HL-60 (cell line): ENCODE measurements around the gene CEP68.
"Not testable (repeated sequence)": the region's sequence is repeated elsewhere in the genome, so short reads cannot be mapped to it uniquely, and the experiment has no call there.

Experiments used
- DNase-seq, 2 experiments: peaks; one replicate each; pipeline ENCODE4 v3.0.0-alpha.2; 2010 to 2020; ENCODE audit warnings: low read depth in 1 of 2, low spot score in 1 of 2
- H3K27ac ChIP-seq: fragments of 250-450 bp; sonication (Bioruptor Pico); replicated peaks from 2 replicates; pipeline ENCODE4 v1.5.1; 2020; ENCODE audit warnings: mild to moderate bottlenecking, moderate library complexity
- H3K27me3 ChIP-seq: fragments of 250-450 bp; sonication (Bioruptor Pico); 2 replicates; pipeline ENCODE4 v1.5.1; 2021; ENCODE audit warnings: mild to moderate bottlenecking, moderate library complexity; ENCODE audit not compliant: insufficient read depth, poor library complexity, severe bottlenecking
- H3K4me3 ChIP-seq: replicated peaks from 2 replicates; pipeline ENCODE4 v1.5.1; 2011; ENCODE audit warnings: mild to moderate bottlenecking, control low read depth, low read length; ENCODE audit not compliant: insufficient read depth
- CTCF ChIP-seq: IDR thresholded peaks from one replicate; pipeline ENCODE4 v1.5.1; 2011; ENCODE audit warnings: low read length, control low read depth, inconsistent platforms; ENCODE audit not compliant: insufficient read depth
- GABPA ChIP-seq: IDR thresholded peaks from 2 replicates; pipeline ENCODE4 v1.6.1; 2012; ENCODE audit warnings: low read depth
- POLR2AphosphoS5 ChIP-seq: IDR thresholded peaks from 2 replicates; pipeline ENCODE4 v1.6.1; 2012; ENCODE audit warnings: low read depth
- SPI1 ChIP-seq: IDR thresholded peaks from 2 replicates; pipeline ENCODE4 v1.6.1; 2012; ENCODE audit warnings: low read depth, mild to moderate bottlenecking, borderline replicate concordance
- TF ChIP-seq, protein P1 (sequence below): IDR thresholded peaks from 2 replicates; pipeline ENCODE4 v1.6.1; 2012; ENCODE audit warnings: low read depth; ENCODE audit not compliant: insufficient replicate concordance

CEP68 gene

DNA sequence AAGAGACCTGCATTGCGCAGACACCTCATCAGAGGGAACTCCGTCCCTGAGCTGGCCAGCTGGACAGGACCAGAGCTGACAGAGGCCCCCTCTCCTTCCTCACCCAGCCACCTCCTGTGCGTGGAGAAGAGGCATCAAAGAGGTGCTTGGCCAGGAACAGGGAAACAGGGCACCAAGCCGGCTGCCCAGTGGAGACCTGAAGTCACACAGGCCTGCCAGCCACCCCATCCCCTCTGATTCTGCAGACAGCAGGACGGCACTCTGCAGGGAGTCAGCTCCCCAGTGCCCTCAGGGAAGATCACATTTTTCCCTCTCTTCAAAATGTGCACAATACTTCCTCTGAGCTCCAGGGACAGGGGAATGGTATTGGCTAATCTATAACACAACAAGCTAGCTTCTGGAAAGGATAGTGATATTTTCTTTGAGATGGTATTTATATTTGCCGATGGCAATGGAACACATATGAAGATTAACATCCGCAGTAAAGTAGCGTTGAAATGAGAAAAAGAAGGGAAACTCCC, 36.5 kb upstream of the CEP68 start:
- no peak overlapping the region for H3K27ac ChIP-seq
- TF ChIP-seq POLR2AphosphoS5 (no peak; the same call in 1 of the 2 replicates), CTCF (no peak), GABPA (no peak), SPI1 (no peak)
- TF ChIP-seq, protein P1, sequence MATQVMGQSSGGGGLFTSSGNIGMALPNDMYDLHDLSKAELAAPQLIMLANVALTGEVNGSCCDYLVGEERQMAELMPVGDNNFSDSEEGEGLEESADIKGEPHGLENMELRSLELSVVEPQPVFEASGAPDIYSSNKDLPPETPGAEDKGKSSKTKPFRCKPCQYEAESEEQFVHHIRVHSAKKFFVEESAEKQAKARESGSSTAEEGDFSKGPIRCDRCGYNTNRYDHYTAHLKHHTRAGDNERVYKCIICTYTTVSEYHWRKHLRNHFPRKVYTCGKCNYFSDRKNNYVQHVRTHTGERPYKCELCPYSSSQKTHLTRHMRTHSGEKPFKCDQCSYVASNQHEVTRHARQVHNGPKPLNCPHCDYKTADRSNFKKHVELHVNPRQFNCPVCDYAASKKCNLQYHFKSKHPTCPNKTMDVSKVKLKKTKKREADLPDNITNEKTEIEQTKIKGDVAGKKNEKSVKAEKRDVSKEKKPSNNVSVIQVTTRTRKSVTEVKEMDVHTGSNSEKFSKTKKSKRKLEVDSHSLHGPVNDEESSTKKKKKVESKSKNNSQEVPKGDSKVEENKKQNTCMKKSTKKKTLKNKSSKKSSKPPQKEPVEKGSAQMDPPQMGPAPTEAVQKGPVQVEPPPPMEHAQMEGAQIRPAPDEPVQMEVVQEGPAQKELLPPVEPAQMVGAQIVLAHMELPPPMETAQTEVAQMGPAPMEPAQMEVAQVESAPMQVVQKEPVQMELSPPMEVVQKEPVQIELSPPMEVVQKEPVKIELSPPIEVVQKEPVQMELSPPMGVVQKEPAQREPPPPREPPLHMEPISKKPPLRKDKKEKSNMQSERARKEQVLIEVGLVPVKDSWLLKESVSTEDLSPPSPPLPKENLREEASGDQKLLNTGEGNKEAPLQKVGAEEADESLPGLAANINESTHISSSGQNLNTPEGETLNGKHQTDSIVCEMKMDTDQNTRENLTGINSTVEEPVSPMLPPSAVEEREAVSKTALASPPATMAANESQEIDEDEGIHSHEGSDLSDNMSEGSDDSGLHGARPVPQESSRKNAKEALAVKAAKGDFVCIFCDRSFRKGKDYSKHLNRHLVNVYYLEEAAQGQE, result no peak
- H3K4me3 ChIP-seq, result no peak overlapping the region
- H3K27me3 ChIP-seq, result no peaks in the 10 kb centered on the region
- no peak for DNase-seq

DNA sequence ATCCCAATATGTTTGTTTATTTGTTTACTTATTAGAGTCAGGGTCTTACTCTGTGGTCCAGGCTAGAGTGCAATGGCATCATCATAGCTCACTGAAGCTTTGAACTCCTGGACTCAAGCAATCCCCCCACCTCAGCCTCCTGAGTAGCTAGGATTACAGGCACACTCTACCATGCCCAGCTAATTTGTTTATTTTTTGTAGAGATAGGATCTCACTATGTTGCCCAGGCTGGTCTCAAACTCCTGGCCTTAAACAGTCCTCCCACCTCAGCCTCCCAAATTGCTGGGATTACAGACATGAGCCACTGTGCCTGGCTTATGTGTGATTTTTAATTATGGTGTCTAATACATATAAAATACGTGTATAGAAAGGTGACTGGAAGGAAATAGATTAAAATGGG, 36.0 kb upstream of the CEP68 start:
- H3K4me3 ChIP-seq, H3K27ac ChIP-seq, H3K27me3 ChIP-seq, DNase-seq: not testable (repeated sequence)

DNA sequence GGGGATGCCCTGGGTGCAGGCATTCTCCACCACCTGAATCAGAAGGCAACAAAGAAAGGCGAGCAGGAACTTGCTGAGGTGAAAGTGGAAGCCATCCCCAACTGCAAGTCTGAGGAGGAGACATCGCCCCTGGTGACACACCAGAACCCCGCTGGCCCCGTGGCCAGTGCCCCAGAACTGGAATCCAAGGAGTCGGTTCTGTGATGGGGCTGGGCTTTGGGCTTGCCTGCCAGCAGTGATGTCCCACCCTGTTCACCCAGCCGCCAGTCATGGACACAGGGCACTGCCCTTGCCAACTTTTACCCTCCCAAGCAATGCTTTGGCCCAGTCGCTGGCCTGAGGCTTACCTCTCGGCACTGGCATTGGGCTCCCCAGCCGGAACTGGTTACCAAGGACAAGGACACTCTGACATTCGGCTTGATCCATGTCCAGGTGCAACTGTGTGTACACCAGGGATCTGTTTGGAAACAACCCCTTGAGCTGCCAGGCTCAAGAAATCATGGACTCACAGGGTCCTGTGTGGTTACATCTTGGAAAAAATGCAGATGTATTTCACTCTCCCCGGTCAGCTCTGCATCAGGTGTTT, 35.2 kb upstream of the CEP68 start:
- no peak for DNase-seq
- no peaks in the 10 kb centered on the region for H3K27me3 ChIP-seq

More for the DNA sequence above, 35.2 kb upstream of the CEP68 start:
- Histone ChIP-seq H3K27ac (no peak overlapping the region), H3K4me3 (no peak overlapping the region)
- TF ChIP-seq GABPA, result no peak
- TF ChIP-seq, protein P1, result no peak
- TF ChIP-seq CTCF, result no peak
